SK-N-SH (cell line): ENCODE data around the gene FKBP1C.

ENCODE experiments used
- CTCF ChIP-seq: fragments of 200-600 bp; sonication (generic); IDR thresholded peaks from 2 replicates; pipeline ENCODE4 v1.6.1; 2017; ENCODE audit warnings: antibody characterized with exemption, mild to moderate bottlenecking, moderate library complexity
- EP300 ChIP-seq, 2 experiments: IDR thresholded peaks; 2 replicates each; pipeline versions ENCODE4 v1.4.0 to v1.6.1; 2012; ENCODE audit warnings: borderline replicate concordance in 1 of 2, low read depth in 1 of 2, low read length in 1 of 2
- POLR2AphosphoS5 ChIP-seq: IDR thresholded peaks from 2 replicates; pipeline ENCODE4 v1.6.1; 2012; ENCODE audit warnings: low read depth, low read length
- RAD21 ChIP-seq: IDR thresholded peaks from 2 replicates; pipeline ENCODE4 v1.6.1; 2012; ENCODE audit warnings: mild to moderate bottlenecking, low read length
- SIN3A ChIP-seq: IDR thresholded peaks from 2 replicates; pipeline ENCODE4 v1.6.1; 2012; ENCODE audit warnings: low read depth, mild to moderate bottlenecking, low read length, moderate library complexity, borderline replicate concordance

DNA sequence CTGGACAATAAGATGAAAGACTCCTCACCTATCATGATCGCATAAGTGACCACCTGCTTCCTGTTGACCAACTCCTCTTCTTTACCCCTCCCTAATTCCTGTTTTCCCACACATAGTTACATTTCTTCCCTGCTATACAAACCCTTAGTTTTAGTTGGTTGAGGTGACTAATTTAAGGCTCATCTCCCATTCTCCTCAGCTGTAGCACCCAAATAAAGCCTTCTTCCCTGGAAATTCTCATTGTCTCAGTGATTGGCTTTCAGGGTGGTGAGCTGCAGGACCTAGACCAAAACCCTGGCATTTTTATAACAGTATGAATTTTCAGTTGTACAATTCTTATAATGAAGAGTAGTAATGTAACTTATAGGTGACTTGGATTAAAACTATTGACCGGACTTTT, 2.1 kb downstream of the FKBP1C start:
- no peak for TF ChIP-seq SIN3A
- no peak for TF ChIP-seq RAD21
- TF ChIP-seq CTCF: no peak
- TF ChIP-seq EP300 (IDR thresholded peaks at IDR 0.05; ENCODE audit: borderline replicate concordance in 1 of 2, low read depth in 1 of 2, low read length in 1 of 2): no peak
- TF ChIP-seq POLR2AphosphoS5: no peak
